ENCODE measurements around the gene PSAT1. TPM values are rescaled to one million over a fixed set of nuclear protein-coding genes. Genes with fewer than 3 reads are reported as not detected.

The PSAT1 gene
- total and polyA plus RNA-seq, 2 experiments from 2014 or later = 414 to 486 TPM

- Mint-ChIP-seq H3K36me3 (ENCODE audit: low read depth) (peaks cover 96% of the 10 kb centered on the region), H3K27me3 (ENCODE audit: insufficient read depth, low read depth, poor library complexity) (peaks cover 27% of the 10 kb centered on the region), H3K9me3 (no peaks in the 10 kb centered on the region), H3K4me1 (peaks cover 24% of the 10 kb centered on the region), H3K4me3 (no peak overlapping the region; the same call in 2 of the 3 replicates), H3K27ac (no peak overlapping the region)
- H3K4me3 ChIP-seq = no peak overlapping the region
- no peaks in the 10 kb centered on the region for H3K9me2 ChIP-seq (ENCODE audit: insufficient read depth)
- ATAC-seq (no peak), DNase-seq (ENCODE audit: low spot score) (no peak)
- peaks cover 10% of the 10 kb centered on the region; the same call in 1 of the 2 replicates for H3F3A ChIP-seq (replicated peaks; ENCODE audit: low read depth)
- H3K4me1 ChIP-seq (ENCODE audit: insufficient read depth) = no peaks in the 10 kb centered on the region; the same call in 1 of the 2 replicates
- H3K4me2 ChIP-seq = no peak overlapping the region
- no peak overlapping the region for H2AFZ ChIP-seq
- peaks cover 75% of the 10 kb centered on the region for H4K20me1 ChIP-seq (replicated peaks; ENCODE audit: insufficient read depth)
- H3K36me3 ChIP-seq (ENCODE audit: insufficient read depth) = peaks cover 80% of the 10 kb centered on the region
- no peaks in the 10 kb centered on the region for H3K27me3 ChIP-seq (ENCODE audit: insufficient read depth)
- H3K27ac ChIP-seq (ENCODE audit: low read depth) = no peak overlapping the region
- H3K79me2 ChIP-seq (replicated peaks; ENCODE audit: insufficient read depth) = peaks cover 96% of the 10 kb centered on the region
- no peak for TF ChIP-seq STAT1 (IDR thresholded peaks at IDR 0.05; ENCODE audit: unreplicated experiment)
- TF ChIP-seq CTCF (conservative IDR thresholded peaks at IDR 0.05; ENCODE audit: low read depth in 2 of 2) = no peak
- no peak for TF ChIP-seq EZH2 (IDR thresholded peaks at IDR 0.05; ENCODE audit: low read depth, unreplicated experiment)
- no peak for TF ChIP-seq CREB1 (CRISPR knock-in tag; IDR thresholded peaks at IDR 0.05; ENCODE audit: low read depth)
- no peak for TF ChIP-seq ZNF331 (CRISPR knock-in tag; IDR thresholded peaks at IDR 0.05; ENCODE audit: low read depth)
- TF ChIP-seq ETS1 (IDR thresholded peaks at IDR 0.05) = no peak
- TF ChIP-seq ZNF114 (CRISPR knock-in tag; IDR thresholded peaks at IDR 0.05) = no peak
- no peak; the same call in 1 of the 2 replicates for TF ChIP-seq POLR2AphosphoS5 (IDR thresholded peaks at IDR 0.05; ENCODE audit: low read depth)
- TF ChIP-seq NANOG (IDR thresholded peaks at IDR 0.05; ENCODE audit: borderline replicate concordance) = no peak
- no peak for TF ChIP-seq EZH2phosphoT487 (IDR thresholded peaks at IDR 0.05; ENCODE audit: unreplicated experiment)
- TF ChIP-seq REST (IDR thresholded peaks at IDR 0.05; ENCODE audit: unreplicated experiment) = no peak
- no peak for TF ChIP-seq JUNB (IDR thresholded peaks at IDR 0.05; ENCODE audit: unreplicated experiment)
- TF ChIP-seq ZNF462 (CRISPR knock-in tag; IDR thresholded peaks at IDR 0.05) = no peak
These were observed 14.2 kb downstream of the PSAT1 start for GRCh38 chr9:78311075-78311474.
